SK-N-MC (cell line): Measurements from ENCODE around the gene PAXX.

Experiments used
- EZH2 ChIP-seq: fragments of 200-600 bp; sonication (generic); IDR thresholded peaks from one replicate; pipeline ENCODE4 v1.6.1; 2017; ENCODE audit warnings: antibody characterized with exemption
- POLR2AphosphoS5 ChIP-seq: IDR thresholded peaks from 2 replicates; pipeline ENCODE4 v1.6.1; 2012; ENCODE audit warnings: mild to moderate bottlenecking, low read depth, low read length, borderline replicate concordance

DNA sequence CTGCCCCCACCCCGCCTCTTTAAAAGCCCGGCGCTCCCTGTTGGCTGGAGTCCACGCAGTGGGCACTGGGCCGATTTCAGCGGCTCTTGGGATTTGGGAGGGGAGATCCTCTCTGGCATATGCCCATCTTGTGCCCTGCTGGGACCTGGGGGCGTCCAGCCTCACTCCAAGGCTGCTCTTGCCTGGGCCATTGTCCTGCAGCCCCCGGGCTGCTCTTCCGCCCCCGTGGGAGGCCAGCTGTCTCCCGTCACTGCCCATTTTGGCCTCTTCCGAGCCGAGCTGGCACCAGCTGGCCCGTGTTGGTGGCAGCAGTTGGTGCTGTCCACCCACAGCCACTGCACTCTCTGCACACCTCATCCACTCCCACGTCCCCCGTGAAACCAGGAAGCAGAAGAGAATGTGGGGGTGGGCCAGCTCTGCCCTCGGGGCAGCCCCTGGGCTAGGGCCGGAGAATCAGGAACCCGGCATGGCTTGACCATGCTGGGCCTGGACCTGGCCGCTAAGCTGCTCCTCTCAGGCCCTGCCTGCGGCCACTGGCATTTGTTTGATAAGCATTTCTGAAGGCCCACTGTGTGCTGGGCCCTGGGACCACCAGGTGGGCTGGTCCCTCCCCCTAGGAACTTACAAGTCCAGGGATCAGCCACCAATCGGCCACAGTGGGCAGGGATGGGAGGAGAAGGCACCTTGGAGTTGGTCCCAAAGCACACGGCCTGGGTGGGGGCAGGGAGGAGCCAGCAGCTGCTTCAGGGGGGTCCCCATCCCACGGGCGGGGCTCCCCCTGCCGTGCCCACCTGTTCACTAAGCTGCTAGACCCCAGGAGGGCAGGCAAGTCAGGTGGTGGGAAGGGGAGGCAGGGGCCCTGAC lies 45.0 kb upstream of the PAXX start:
- no peak for TF ChIP-seq POLR2AphosphoS5
- no peak for TF ChIP-seq EZH2
